HepG2 (cell line): ENCODE data around the gene JAZF1. TPM values are rescaled to one million over a fixed set of nuclear protein-coding genes. Genes with fewer than 3 reads are reported as not detected.

Experiments
- ATAC-seq: fragments of 200-7000 bp; cut with Tn5 transposase; 3 replicates; pipeline ENCODE4 v1.9.1; 2020; ENCODE audit warnings: mild to moderate bottlenecking, moderate library complexity
- BruUV-seq: library from RNA; stranded (reverse); fragments of 400-500 nt; replicated peaks from 2 replicates; lab custom pipeline; 2021; lab: Mats Ljungman, UMichigan
- CTCF ChIA-PET: fragments of 300-600 bp; formaldehyde crosslinking; extraction: SDS; loops from one replicate; lab custom pipeline; 2021; ENCODE audit warnings: low total read pairs, inconsistent platforms, low intra/inter-chr PET ratio; lab: Yijun Ruan, JAX
- POLR2A ChIA-PET: fragments of 350-600 bp; sonication (Branson Sonifier 250); formaldehyde crosslinking; loops from one replicate; lab custom pipeline; 2020; ENCODE audit warnings: antibody characterized with exemption, inconsistent platforms; lab: Yijun Ruan, JAX
- DNase-seq: peaks from one replicate; pipeline ENCODE4 v3.0.0-alpha.2; 2015; ENCODE audit warnings: low spot score
- FAIRE-seq: peaks from 3 replicates; lab custom pipeline; 2011; peaks lifted over from hg19 to GRCh38; lab: Jason Lieb, UNC
- H2AFZ ChIP-seq: one replicate; pipeline ENCODE4 v1.6.1; 2011; ENCODE audit warnings: low read length, inconsistent platforms
- H3K27ac ChIP-seq: fragments of 300-600 bp; 3 replicates; pipeline ENCODE4 v1.8.0; 2011; ENCODE audit warnings: mixed run types, mild to moderate bottlenecking, mixed read lengths, low read length, inconsistent platforms; ENCODE audit not compliant: insufficient read depth; ENCODE audit errors: extremely low read length
- H3K27me3 ChIP-seq, 2 experiments: fragments of 200-600 bp in 1 of 2; 2 replicates in 1 of 2; 3 replicates in 1 of 2; pipeline versions ENCODE4 v1.6.0 to v1.8.0; 2011; ENCODE audit warnings: low read length in 2 of 2, mild to moderate bottlenecking in 2 of 2, moderate library complexity in 2 of 2, inconsistent platforms in 1 of 2; ENCODE audit not compliant: insufficient read depth in 2 of 2, control insufficient read depth in 1 of 2
- H3K36me3 ChIP-seq, 2 experiments: fragments of 200-600 bp in 1 of 2; replicated peaks in 1 of 2; 2 replicates in 1 of 2; 3 replicates in 1 of 2; pipeline versions ENCODE4 v1.5.1 to v1.8.0; 2011; ENCODE audit warnings: low read length in 2 of 2, inconsistent platforms in 1 of 2; ENCODE audit not compliant: insufficient read depth in 2 of 2, control insufficient read depth in 1 of 2
- H3K4me1 ChIP-seq: 2 replicates; pipeline ENCODE4 v1.5.1; 2012; ENCODE audit warnings: low read length, inconsistent platforms; ENCODE audit not compliant: insufficient read depth
- H3K4me2 ChIP-seq: 2 replicates; pipeline ENCODE4 v1.6.0; 2011; ENCODE audit warnings: low read depth, low read length, inconsistent platforms
- H3K4me3 ChIP-seq, 3 experiments: fragments of 200-600 bp in 1 of 3; sonication (generic), shearing (Covaris generic) in 1 of 3; replicated peaks in 1 of 3; 2 replicates each; pipeline ENCODE4 v1.5.1; 2011 to 2016; ENCODE audit warnings: low read length in 3 of 3, inconsistent platforms in 2 of 3, low read depth in 2 of 3, mild to moderate bottlenecking in 2 of 3, control low read depth in 1 of 3, mixed read lengths in 1 of 3; ENCODE audit not compliant: insufficient read depth in 1 of 3
- H3K79me2 ChIP-seq: one replicate; pipeline ENCODE4 v1.6.1; 2011; ENCODE audit warnings: low read length, inconsistent platforms; ENCODE audit not compliant: insufficient read depth
- H3K9ac ChIP-seq: 2 replicates; pipeline ENCODE4 v1.6.0; 2011; ENCODE audit warnings: mild to moderate bottlenecking, low read depth, low read length, inconsistent platforms; ENCODE audit not compliant: insufficient read depth
- H3K9me3 ChIP-seq: 2 replicates; pipeline ENCODE4 v1.5.1; 2012; ENCODE audit warnings: mild to moderate bottlenecking, low read length
- H4K20me1 ChIP-seq: 2 replicates; pipeline ENCODE4 v1.6.0; 2011; ENCODE audit warnings: inconsistent platforms, mild to moderate bottlenecking, low read length, moderate library complexity; ENCODE audit not compliant: insufficient read depth
- ATF7-NPFF ChIP-seq: sonication (generic); formaldehyde crosslinking; IDR thresholded peaks from 2 replicates; pipeline ENCODE4 v1.8.1; 2023; ENCODE audit warnings: mild to moderate bottlenecking, low read depth, missing genetic modification reagents, moderate library complexity
- DDIT3 ChIP-seq: sonication (generic); formaldehyde crosslinking; IDR thresholded peaks from 2 replicates; pipeline ENCODE4 v1.4.0; 2020; ENCODE audit warnings: mild to moderate bottlenecking, missing genetic modification reagents
- PCBP1 ChIP-seq: fragments of 200-400 bp; formaldehyde crosslinking; IDR thresholded peaks from 2 replicates; pipeline ENCODE4 v1.6.1; 2017; ENCODE audit warnings: mild to moderate bottlenecking, low read depth, low read length, borderline replicate concordance
- TCF12 ChIP-seq, 2 experiments: fragments of 450-650 bp in 1 of 2; sonication (generic) in 1 of 2; formaldehyde crosslinking in 1 of 2; IDR thresholded peaks; 2 replicates each; pipeline versions ENCODE4 v1.6.1 to v1.8.0; 2017 to 2022; ENCODE audit warnings: antibody characterized with exemption in 1 of 2, mild to moderate bottlenecking in 1 of 2, missing genetic modification reagents in 1 of 2, moderate library complexity in 1 of 2
- TGIF2 ChIP-seq: IDR thresholded peaks from 2 replicates; pipeline ENCODE4 v1.6.1; 2016; ENCODE audit warnings: control low read depth, missing compliant biosample characterization
- ZNF720 ChIP-seq: sonication (generic); formaldehyde crosslinking; IDR thresholded peaks from 2 replicates; pipeline ENCODE4 v1.4.0; 2020; ENCODE audit warnings: missing genetic modification reagents
- ZNF724P ChIP-seq: sonication (generic); formaldehyde crosslinking; IDR thresholded peaks from 2 replicates; pipeline ENCODE4 v1.8.0; 2022; ENCODE audit warnings: missing genetic modification reagents, borderline replicate concordance
- ZNF790 ChIP-seq: sonication (generic); formaldehyde crosslinking; IDR thresholded peaks from 2 replicates; pipeline ENCODE4 v1.8.0; 2022; ENCODE audit warnings: missing genetic modification reagents, mild to moderate bottlenecking, borderline replicate concordance
- ZSCAN31 ChIP-seq: sonication (generic); formaldehyde crosslinking; IDR thresholded peaks from 2 replicates; pipeline ENCODE4 v1.5.0; 2020; ENCODE audit warnings: low read depth, mild to moderate bottlenecking, missing genetic modification reagents
- WGBS: methylation state at CpG from one replicate; pipeline ENCODE4 v1.1.6; 2017; ENCODE audit warnings: low lambda C conversion rate; 5-methylcytosine and 5-hydroxymethylcytosine counted together
- in situ Hi-C: cut with HindIII; loops from 2 replicates; pipeline ENCODE4 v1.10.0; 2017; ENCODE audit warnings: low pct_unique_long_range_greater_than_20kb; ENCODE audit not compliant: extremely low pct_ligation_motif_present
- intact Hi-C: fragments of 100-400 bp; cut with micrococcal nuclease; formaldehyde crosslinking; loops from one replicate; pipeline ENCODE4 v1.10.0; 2022; ENCODE audit not compliant: unreplicated experiment
- polyA plus RNA-seq, 8 experiments: library from polyadenylated mRNA; depleted of rRNA in 3 of 8; stranded (reverse) in 7 of 8; unstranded in 1 of 8; fragments of >200 nt; fragmentation: Illumina TruSeq in 4 of 8; extraction: Trizol in 4 of 8; gene quantifications; 2 replicates each; pipeline versions ENCODE4 v1.2.1 to v1.2.3, GENCODE V29; 2011 to 2016; ENCODE audit warnings: low read depth in 4 of 8, missing spikeins in 1 of 8, mixed read lengths in 1 of 8; ENCODE audit not compliant: insufficient read depth in 1 of 8
- total RNA-seq, 5 experiments: library from RNA; depleted of rRNA; stranded (reverse); fragments of >200 nt; fragmentation: Illumina TruSeq; extraction: Trizol; gene quantifications; 2 replicates each; pipeline ENCODE4 v1.2.3, GENCODE V29; 2016; ENCODE audit warnings: low read depth in 1 of 5
- TF ChIP-seq, protein P1 (sequence below): sonication (generic); formaldehyde crosslinking; conservative IDR thresholded peaks from 2 replicates; pipeline ENCODE4 v1.4.0; 2020; ENCODE audit warnings: mild to moderate bottlenecking, missing genetic modification reagents, moderate library complexity
- TF ChIP-seq, protein P2 (sequence below): sonication (generic); formaldehyde crosslinking; IDR thresholded peaks from 2 replicates; pipeline ENCODE4 v1.9.0; 2021; ENCODE audit warnings: missing genetic modification reagents, borderline replicate concordance
- TF ChIP-seq, protein P3 (sequence below): sonication (generic); formaldehyde crosslinking; IDR thresholded peaks from 2 replicates; pipeline ENCODE4 v1.4.0; 2020; ENCODE audit warnings: mild to moderate bottlenecking, low read depth, missing genetic modification reagents
- TF ChIP-seq, protein P4 (sequence below): sonication (generic); formaldehyde crosslinking; IDR thresholded peaks from 2 replicates; pipeline ENCODE4 v1.8.0; 2022; ENCODE audit warnings: missing genetic modification reagents, mild to moderate bottlenecking, moderate library complexity, borderline replicate concordance

JAZF1 gene
- total and polyA plus RNA-seq, 2 of the 13 experiments (the other 11 are each of a cell fraction or from before 2014, with no cell fraction given), result not detected

DNA sequence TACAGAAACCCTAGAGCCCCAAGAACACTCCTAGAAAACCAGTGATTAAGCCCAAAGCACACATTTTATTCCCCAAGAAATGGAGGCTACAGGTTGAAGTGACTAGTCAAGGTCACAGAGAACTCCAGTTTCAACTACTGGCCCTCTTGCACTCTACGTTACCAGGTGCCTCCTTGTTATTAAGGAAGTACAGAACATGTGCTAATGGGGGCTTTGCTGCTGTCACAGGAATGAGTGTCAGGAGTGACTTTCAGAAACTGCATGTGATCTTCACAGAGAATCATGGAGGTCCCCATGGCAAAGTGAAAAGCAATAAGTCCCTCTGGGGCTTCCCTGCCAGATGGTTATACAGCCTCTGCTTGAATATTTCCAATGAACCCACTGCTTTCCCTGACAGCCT, 19.3 kb downstream of the JAZF1 start:
- Histone ChIP-seq H4K20me1 (0 out of 2 replicates have a peak, but pooled peaks cover 3% of the 10 kb centered on the region), H3K27ac (no peak overlapping the region), H3K4me1 (no peaks in the 10 kb centered on the region), H3K4me2 (no peak overlapping the region), H3K4me3 (no peak overlapping the region), H3K9ac (no peak overlapping the region), H2AFZ (no peak overlapping the region), H3K9me3 (no peaks in the 10 kb centered on the region), H3K27me3 (no peaks in the 10 kb centered on the region; a peak in 2 of 5 replicates), H3K36me3 (no peaks in the 10 kb centered on the region), H3K79me2 (no peaks in the 10 kb centered on the region)
- ATAC-seq (no peak), FAIRE-seq (no peak), DNase-seq (no peak)
- in situ Hi-C loops, result no loop called here
- BruUV-seq, result no TSS peak
- ChIA-PET CTCF (no interaction called here), POLR2A (no interaction called here)
- intact Hi-C loops, result no loop called here
- 14% methylated on average over 1 of the region's 1 CpG for WGBS
- TF ChIP-seq PCBP1 (no peak), TGIF2 (CRISPR knock-in tag) (no peak), TCF12 (IDR thresholded peaks at IDR 0.05) (no peak), TCF12 (CRISPR knock-in tag; IDR thresholded peaks at IDR 0.05) (no peak), ZNF720 (no peak), ATF7-NPFF (CRISPR knock-in tag) (no peak), DDIT3 (no peak), ZSCAN31 (CRISPR knock-in tag) (no peak), ZNF724P (CRISPR knock-in tag) (no peak), ZNF790 (no peak)
- TF ChIP-seq, protein P1, sequence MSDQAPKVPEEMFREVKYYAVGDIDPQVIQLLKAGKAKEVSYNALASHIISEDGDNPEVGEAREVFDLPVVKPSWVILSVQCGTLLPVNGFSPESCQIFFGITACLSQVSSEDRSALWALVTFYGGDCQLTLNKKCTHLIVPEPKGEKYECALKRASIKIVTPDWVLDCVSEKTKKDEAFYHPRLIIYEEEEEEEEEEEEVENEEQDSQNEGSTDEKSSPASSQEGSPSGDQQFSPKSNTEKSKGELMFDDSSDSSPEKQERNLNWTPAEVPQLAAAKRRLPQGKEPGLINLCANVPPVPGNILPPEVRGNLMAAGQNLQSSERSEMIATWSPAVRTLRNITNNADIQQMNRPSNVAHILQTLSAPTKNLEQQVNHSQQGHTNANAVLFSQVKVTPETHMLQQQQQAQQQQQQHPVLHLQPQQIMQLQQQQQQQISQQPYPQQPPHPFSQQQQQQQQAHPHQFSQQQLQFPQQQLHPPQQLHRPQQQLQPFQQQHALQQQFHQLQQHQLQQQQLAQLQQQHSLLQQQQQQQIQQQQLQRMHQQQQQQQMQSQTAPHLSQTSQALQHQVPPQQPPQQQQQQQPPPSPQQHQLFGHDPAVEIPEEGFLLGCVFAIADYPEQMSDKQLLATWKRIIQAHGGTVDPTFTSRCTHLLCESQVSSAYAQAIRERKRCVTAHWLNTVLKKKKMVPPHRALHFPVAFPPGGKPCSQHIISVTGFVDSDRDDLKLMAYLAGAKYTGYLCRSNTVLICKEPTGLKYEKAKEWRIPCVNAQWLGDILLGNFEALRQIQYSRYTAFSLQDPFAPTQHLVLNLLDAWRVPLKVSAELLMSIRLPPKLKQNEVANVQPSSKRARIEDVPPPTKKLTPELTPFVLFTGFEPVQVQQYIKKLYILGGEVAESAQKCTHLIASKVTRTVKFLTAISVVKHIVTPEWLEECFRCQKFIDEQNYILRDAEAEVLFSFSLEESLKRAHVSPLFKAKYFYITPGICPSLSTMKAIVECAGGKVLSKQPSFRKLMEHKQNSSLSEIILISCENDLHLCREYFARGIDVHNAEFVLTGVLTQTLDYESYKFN, result no peak
- TF ChIP-seq, protein P2, sequence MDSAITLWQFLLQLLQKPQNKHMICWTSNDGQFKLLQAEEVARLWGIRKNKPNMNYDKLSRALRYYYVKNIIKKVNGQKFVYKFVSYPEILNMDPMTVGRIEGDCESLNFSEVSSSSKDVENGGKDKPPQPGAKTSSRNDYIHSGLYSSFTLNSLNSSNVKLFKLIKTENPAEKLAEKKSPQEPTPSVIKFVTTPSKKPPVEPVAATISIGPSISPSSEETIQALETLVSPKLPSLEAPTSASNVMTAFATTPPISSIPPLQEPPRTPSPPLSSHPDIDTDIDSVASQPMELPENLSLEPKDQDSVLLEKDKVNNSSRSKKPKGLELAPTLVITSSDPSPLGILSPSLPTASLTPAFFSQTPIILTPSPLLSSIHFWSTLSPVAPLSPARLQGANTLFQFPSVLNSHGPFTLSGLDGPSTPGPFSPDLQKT (CRISPR knock-in tag), result no peak
- TF ChIP-seq, protein P3, sequence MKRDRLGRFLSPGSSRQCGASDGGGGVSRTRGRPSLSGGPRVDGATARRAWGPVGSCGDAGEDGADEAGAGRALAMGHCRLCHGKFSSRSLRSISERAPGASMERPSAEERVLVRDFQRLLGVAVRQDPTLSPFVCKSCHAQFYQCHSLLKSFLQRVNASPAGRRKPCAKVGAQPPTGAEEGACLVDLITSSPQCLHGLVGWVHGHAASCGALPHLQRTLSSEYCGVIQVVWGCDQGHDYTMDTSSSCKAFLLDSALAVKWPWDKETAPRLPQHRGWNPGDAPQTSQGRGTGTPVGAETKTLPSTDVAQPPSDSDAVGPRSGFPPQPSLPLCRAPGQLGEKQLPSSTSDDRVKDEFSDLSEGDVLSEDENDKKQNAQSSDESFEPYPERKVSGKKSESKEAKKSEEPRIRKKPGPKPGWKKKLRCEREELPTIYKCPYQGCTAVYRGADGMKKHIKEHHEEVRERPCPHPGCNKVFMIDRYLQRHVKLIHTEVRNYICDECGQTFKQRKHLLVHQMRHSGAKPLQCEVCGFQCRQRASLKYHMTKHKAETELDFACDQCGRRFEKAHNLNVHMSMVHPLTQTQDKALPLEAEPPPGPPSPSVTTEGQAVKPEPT (CRISPR knock-in tag), result no peak
- TF ChIP-seq, protein P4, sequence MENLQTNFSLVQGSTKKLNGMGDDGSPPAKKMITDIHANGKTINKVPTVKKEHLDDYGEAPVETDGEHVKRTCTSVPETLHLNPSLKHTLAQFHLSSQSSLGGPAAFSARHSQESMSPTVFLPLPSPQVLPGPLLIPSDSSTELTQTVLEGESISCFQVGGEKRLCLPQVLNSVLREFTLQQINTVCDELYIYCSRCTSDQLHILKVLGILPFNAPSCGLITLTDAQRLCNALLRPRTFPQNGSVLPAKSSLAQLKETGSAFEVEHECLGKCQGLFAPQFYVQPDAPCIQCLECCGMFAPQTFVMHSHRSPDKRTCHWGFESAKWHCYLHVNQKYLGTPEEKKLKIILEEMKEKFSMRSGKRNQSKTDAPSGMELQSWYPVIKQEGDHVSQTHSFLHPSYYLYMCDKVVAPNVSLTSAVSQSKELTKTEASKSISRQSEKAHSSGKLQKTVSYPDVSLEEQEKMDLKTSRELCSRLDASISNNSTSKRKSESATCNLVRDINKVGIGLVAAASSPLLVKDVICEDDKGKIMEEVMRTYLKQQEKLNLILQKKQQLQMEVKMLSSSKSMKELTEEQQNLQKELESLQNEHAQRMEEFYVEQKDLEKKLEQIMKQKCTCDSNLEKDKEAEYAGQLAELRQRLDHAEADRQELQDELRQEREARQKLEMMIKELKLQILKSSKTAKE, result no peak
